Measurements from ENCODE around the gene NIPA2.
"Not testable (repeated sequence)": the region's sequence is repeated elsewhere in the genome, so short reads cannot be mapped to it uniquely, and the experiment has no call there.

NIPA2 gene

GRCh38 chr15:22838292-22839042 lies at the start of gene NIPA2:
Gene NIPA2, plus strand, starts transcription at chr15:22838666. Its CDS starts 13,066 bp downstream, at chr15:22851732.
- H3K36me3 ChIP-seq (ENCODE audit: control insufficient read depth, insufficient read depth, low read length): no peaks in the 10 kb centered on the region
- peak within 1 kb of the TSS; percentile 86 for H3K9ac ChIP-seq (ENCODE audit: low read length)
- H3K4me3 ChIP-seq (ENCODE audit: low read length): peak within 1 kb of the TSS; percentile 85
- peaks cover 6% of the 10 kb centered on the region for H3K4me1 ChIP-seq (ENCODE audit: control insufficient read depth, insufficient read depth, low read length)
- no peaks in the 10 kb centered on the region for H3K27me3 ChIP-seq (ENCODE audit: control insufficient read depth, insufficient read depth, low read length)
- H3K9me3 ChIP-seq (ENCODE audit: control insufficient read depth, low read length): no peaks in the 10 kb centered on the region

- H3K36me3 ChIP-seq (ENCODE audit: control insufficient read depth, insufficient read depth, low read length): no peaks in the 10 kb centered on the region
- H3K4me3 ChIP-seq (ENCODE audit: low read length): no peak overlapping the region
- H3K4me1 ChIP-seq (ENCODE audit: control insufficient read depth, insufficient read depth, low read length): no peaks in the 10 kb centered on the region
- no peak overlapping the region for H3K9ac ChIP-seq (ENCODE audit: low read length)
- no peaks in the 10 kb centered on the region for H3K9me3 ChIP-seq (ENCODE audit: control insufficient read depth, low read length)
- H3K27me3 ChIP-seq (ENCODE audit: control insufficient read depth, insufficient read depth, low read length): no peaks in the 10 kb centered on the region
These were observed 44.4 kb upstream of the NIPA2 start for GRCh38 chr15:22794063-22794462.

DNA sequence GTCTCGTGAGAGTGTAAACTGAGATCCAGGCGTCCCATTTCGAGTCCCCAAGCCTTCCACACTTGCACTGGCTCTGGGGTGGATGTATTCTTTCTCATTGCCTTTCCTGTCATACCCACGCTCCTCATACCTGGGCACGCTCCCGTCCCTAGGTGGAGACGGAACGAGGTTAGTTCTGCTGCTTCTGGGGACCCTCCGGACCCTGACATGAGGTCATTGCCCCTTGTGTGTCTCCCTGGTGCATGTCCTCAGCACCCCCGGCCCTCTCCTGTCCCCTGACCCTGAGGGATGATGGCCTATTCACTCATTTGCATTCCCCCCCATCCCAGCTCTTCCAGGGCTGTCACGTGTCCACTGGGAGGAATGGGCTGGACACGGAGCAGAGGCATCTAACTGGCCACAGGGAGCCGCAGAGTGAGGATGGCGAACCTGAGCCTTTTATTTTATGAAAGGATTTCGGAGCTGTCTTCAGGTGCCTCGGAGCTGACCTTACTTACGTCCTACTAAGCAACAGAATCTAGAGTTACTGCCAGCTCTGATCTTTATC lies 43.8 kb upstream of the NIPA2 start:
- no peaks in the 10 kb centered on the region for H3K4me1 ChIP-seq (ENCODE audit: control insufficient read depth, insufficient read depth, low read length)
- H3K9ac ChIP-seq (ENCODE audit: low read length): no peak overlapping the region
- H3K9me3 ChIP-seq (ENCODE audit: control insufficient read depth, low read length): no peaks in the 10 kb centered on the region
- no peaks in the 10 kb centered on the region for H3K27me3 ChIP-seq (ENCODE audit: control insufficient read depth, insufficient read depth, low read length)
- H3K36me3 ChIP-seq (ENCODE audit: control insufficient read depth, insufficient read depth, low read length): no peaks in the 10 kb centered on the region
- no peak overlapping the region for H3K4me3 ChIP-seq (ENCODE audit: low read length)

DNA sequence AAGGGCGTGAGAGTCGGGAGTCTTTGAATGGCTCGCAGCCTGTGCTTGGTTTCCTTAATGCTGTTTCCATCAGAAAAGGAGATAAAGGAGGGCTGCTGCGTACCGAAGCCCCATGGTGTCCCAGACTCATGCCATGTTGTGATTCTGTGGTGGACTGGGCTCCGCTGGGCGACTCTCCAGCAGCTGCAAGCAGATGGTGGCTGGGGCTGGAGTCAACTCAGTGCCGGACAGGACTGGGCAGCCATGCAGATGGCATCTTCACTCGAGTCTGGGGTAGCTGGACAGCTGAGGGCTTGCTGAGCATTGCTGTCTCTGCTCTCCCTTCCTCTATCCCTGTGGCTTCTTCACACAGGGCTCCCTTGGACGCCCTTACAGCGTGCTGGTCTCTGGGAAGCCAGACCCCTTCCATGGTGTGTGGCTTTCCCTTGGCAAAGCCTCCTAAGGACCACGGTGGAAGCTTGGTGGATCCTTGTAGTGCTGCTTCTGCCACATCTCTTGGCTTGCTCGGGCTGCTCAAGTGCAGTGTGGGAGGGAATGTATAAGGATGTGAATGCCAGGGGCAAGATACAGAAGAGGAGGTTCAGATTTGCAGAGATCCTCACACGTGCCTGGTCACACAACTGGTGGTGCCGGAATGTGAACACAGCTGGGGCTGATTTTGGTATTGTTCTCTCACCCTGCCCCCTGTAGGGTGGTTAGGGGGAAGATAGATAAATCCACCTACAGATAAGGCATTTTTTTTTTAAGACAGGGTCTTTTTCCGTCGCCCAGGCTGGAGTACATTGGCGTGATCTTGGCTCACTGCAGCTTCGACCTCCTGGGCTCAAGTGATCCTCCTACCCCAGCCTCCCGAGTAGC lies 43.0 kb upstream of the NIPA2 start:
- Histone ChIP-seq H3K4me1 (ENCODE audit: control insufficient read depth, insufficient read depth, low read length) (no peaks in the 10 kb centered on the region), H3K9me3 (ENCODE audit: control insufficient read depth, low read length) (no peaks in the 10 kb centered on the region), H3K27me3 (ENCODE audit: control insufficient read depth, insufficient read depth, low read length) (no peaks in the 10 kb centered on the region), H3K4me3 (ENCODE audit: low read length) (no peak overlapping the region), H3K36me3 (ENCODE audit: control insufficient read depth, insufficient read depth, low read length) (no peaks in the 10 kb centered on the region), H3K9ac (ENCODE audit: low read length) (no peak overlapping the region)

- Histone ChIP-seq H3K9ac (ENCODE audit: low read length) (no peak overlapping the region), H3K4me1 (ENCODE audit: control insufficient read depth, insufficient read depth, low read length) (no peaks in the 10 kb centered on the region), H3K27me3 (ENCODE audit: control insufficient read depth, insufficient read depth, low read length) (no peaks in the 10 kb centered on the region), H3K9me3 (ENCODE audit: control insufficient read depth, low read length) (no peaks in the 10 kb centered on the region), H3K4me3 (ENCODE audit: low read length) (no peak overlapping the region), H3K36me3 (ENCODE audit: control insufficient read depth, insufficient read depth, low read length) (no peaks in the 10 kb centered on the region)
These were observed 42.4 kb upstream of the NIPA2 start for GRCh38 chr15:22796079-22796478.

GRCh38 chr15:22799902-22800301 lies 38.6 kb upstream of the NIPA2 start:
- Histone ChIP-seq H3K36me3 (ENCODE audit: control insufficient read depth, insufficient read depth, low read length) (no peaks in the 10 kb centered on the region), H3K9me3 (ENCODE audit: control insufficient read depth, low read length) (no peaks in the 10 kb centered on the region), H3K4me3 (ENCODE audit: low read length) (no peak overlapping the region)

DNA sequence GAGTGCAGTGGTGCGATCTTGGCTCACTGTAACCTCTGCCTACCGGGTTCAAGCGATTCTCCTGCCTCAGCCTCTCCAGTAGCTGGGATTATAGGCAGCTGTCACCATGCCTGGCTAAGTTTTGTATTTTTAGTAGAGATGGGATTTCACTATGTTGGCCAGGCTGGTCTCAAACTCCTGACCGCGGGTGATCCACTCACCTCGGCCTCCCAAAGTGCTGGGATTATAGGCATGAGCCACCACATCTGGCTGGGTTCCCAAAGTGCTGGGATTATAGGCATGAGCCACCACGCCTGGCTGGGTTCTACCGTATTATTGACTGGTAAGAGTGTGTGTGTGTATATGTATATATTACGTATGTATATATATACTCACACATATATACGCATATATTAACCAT lies 35.5 kb upstream of the NIPA2 start:
- not testable (repeated sequence) for H3K4me1 ChIP-seq (ENCODE audit: control insufficient read depth, insufficient read depth, low read length); H3K4me3 ChIP-seq (ENCODE audit: low read length); H3K9me3 ChIP-seq (ENCODE audit: control insufficient read depth, low read length); H3K9ac ChIP-seq (ENCODE audit: low read length); H3K36me3 ChIP-seq (ENCODE audit: control insufficient read depth, insufficient read depth, low read length); H3K27me3 ChIP-seq (ENCODE audit: control insufficient read depth, insufficient read depth, low read length)

More at GRCh38 chr15:22799902-22800301, 38.6 kb upstream of the NIPA2 start:
- Histone ChIP-seq H3K27me3 (ENCODE audit: control insufficient read depth, insufficient read depth, low read length) (no peaks in the 10 kb centered on the region), H3K4me1 (ENCODE audit: control insufficient read depth, insufficient read depth, low read length) (no peaks in the 10 kb centered on the region), H3K9ac (ENCODE audit: low read length) (no peak overlapping the region)

GRCh38 chr15:22806156-22806555 lies 32.3 kb upstream of the NIPA2 start:
- Histone ChIP-seq H3K9ac (ENCODE audit: low read length) (no peak overlapping the region), H3K27me3 (ENCODE audit: control insufficient read depth, insufficient read depth, low read length) (no peaks in the 10 kb centered on the region), H3K4me1 (ENCODE audit: control insufficient read depth, insufficient read depth, low read length) (peaks cover 21% of the 10 kb centered on the region), H3K9me3 (ENCODE audit: control insufficient read depth, low read length) (no peaks in the 10 kb centered on the region), H3K36me3 (ENCODE audit: control insufficient read depth, insufficient read depth, low read length) (no peaks in the 10 kb centered on the region), H3K4me3 (ENCODE audit: low read length) (no peak overlapping the region)

DNA sequence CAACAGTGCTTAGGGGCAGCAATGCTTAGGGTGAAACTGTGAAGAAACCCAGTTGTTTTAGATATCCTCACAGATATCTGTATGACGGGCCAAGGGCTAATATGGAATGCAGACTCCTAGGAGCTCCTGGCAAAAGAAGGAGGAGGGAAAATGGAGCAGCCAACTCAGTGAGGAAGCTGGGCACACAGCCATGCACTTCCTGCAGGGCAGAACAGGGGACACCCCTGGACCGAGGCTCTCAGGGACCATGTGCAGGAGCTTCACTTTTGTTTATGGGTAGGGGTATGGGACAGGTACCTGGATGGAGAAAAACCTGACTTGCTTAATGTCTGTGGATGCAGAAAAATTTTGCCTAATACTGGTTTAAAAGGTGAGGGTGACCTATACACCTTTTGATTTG lies 31.8 kb upstream of the NIPA2 start:
- Histone ChIP-seq H3K4me1 (ENCODE audit: control insufficient read depth, insufficient read depth, low read length) (peaks cover 21% of the 10 kb centered on the region), H3K4me3 (ENCODE audit: low read length) (no peak overlapping the region), H3K36me3 (ENCODE audit: control insufficient read depth, insufficient read depth, low read length) (no peaks in the 10 kb centered on the region), H3K9ac (ENCODE audit: low read length) (no peak overlapping the region), H3K27me3 (ENCODE audit: control insufficient read depth, insufficient read depth, low read length) (no peaks in the 10 kb centered on the region), H3K9me3 (ENCODE audit: control insufficient read depth, low read length) (no peaks in the 10 kb centered on the region)

- not testable (repeated sequence) for H3K4me3 ChIP-seq (ENCODE audit: low read length); H3K36me3 ChIP-seq (ENCODE audit: control insufficient read depth, insufficient read depth, low read length); H3K9me3 ChIP-seq (ENCODE audit: control insufficient read depth, low read length); H3K9ac ChIP-seq (ENCODE audit: low read length); H3K27me3 ChIP-seq (ENCODE audit: control insufficient read depth, insufficient read depth, low read length)
- peaks cover 21% of the 10 kb centered on the region for H3K4me1 ChIP-seq (ENCODE audit: control insufficient read depth, insufficient read depth, low read length)
These were observed 30.6 kb upstream of the NIPA2 start for GRCh38 chr15:22807831-22808230.

GRCh38 chr15:22808240-22808639 lies 30.2 kb upstream of the NIPA2 start:
- no peaks in the 10 kb centered on the region for H3K36me3 ChIP-seq (ENCODE audit: control insufficient read depth, insufficient read depth, low read length)
- H3K9me3 ChIP-seq (ENCODE audit: control insufficient read depth, low read length): no peaks in the 10 kb centered on the region
- no peak overlapping the region for H3K4me3 ChIP-seq (ENCODE audit: low read length)
- H3K27me3 ChIP-seq (ENCODE audit: control insufficient read depth, insufficient read depth, low read length): no peaks in the 10 kb centered on the region
- no peak overlapping the region for H3K9ac ChIP-seq (ENCODE audit: low read length)
- peaks cover 21% of the 10 kb centered on the region for H3K4me1 ChIP-seq (ENCODE audit: control insufficient read depth, insufficient read depth, low read length)

DNA sequence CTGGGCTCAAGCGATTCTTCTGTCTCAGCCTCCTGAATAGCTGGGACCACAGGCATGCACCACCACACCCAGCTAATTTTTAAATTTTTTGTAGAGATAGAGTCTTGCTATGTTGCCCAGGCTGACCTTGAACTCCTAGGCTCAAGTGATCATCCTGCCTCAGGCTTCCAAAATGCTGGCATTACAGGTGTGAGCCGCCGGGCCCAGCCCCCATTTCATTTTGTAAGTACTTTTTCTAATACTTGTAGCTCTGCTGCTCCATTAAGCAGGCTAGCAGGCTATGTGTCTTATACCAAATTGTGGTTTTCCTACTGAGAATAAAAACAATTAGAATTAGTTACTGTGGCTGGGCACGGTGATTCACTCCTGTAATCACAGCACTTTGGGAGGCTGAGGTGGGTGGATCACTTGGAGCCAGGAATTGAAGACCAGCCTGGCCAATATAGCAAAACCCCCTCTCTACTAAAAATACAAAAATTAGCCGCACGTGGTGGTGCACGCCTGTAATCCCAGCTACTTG lies 29.6 kb upstream of the NIPA2 start:
- no peak overlapping the region for H3K9ac ChIP-seq (ENCODE audit: low read length)
- no peaks in the 10 kb centered on the region for H3K27me3 ChIP-seq (ENCODE audit: control insufficient read depth, insufficient read depth, low read length)
- no peaks in the 10 kb centered on the region for H3K9me3 ChIP-seq (ENCODE audit: control insufficient read depth, low read length)
- H3K4me1 ChIP-seq (ENCODE audit: control insufficient read depth, insufficient read depth, low read length): peaks cover 21% of the 10 kb centered on the region
- H3K4me3 ChIP-seq (ENCODE audit: low read length): no peak overlapping the region
- H3K36me3 ChIP-seq (ENCODE audit: control insufficient read depth, insufficient read depth, low read length): no peaks in the 10 kb centered on the region
